ENCODE results near the gene TRMT61A. TPM values are rescaled to one million over a fixed set of nuclear protein-coding genes. Genes with fewer than 3 reads are reported as not detected.

TRMT61A gene
- total and polyA plus RNA-seq, 9 donors, result 6.4 to 9.1 (median 7.8) TPM

Other genes with a start within 250 kb of the TRMT61A start
- 99.8 TPM for gene EIF5, start 195.0 kb upstream of the TRMT61A start, total RNA-seq
- gene EIF5, start 195.0 kb upstream of the TRMT61A start, polyA plus RNA-seq (ENCODE audit: insufficient read depth in 1 of 8, insufficient read length in 8 of 8, low replicate concordance in 1 of 8), result 100 to 1,000 TPM; 133 to 208 (median 194) TPM
- gene MARK3, start 143.8 kb upstream of the TRMT61A start, total RNA-seq, result 59.1 TPM
- 10 to 100 TPM; 54.7 to 83.3 (median 60.0) TPM for gene MARK3, start 143.8 kb upstream of the TRMT61A start, polyA plus RNA-seq (ENCODE audit: insufficient read depth in 1 of 8, insufficient read length in 8 of 8, low replicate concordance in 1 of 8)
- 155 TPM for gene CKB, start 6.4 kb upstream of the TRMT61A start, total RNA-seq
- 100 to 1,000 TPM; 223 to 560 (median 346) TPM for gene CKB, start 6.4 kb upstream of the TRMT61A start, polyA plus RNA-seq (ENCODE audit: insufficient read depth in 1 of 8, insufficient read length in 8 of 8, low replicate concordance in 1 of 8)
- gene BAG5, start 33.5 kb downstream of the TRMT61A start, total RNA-seq, result 17.8 TPM
- gene BAG5, start 33.5 kb downstream of the TRMT61A start, polyA plus RNA-seq (ENCODE audit: insufficient read depth in 1 of 8, insufficient read length in 8 of 8, low replicate concordance in 1 of 8), result 10 to 100 TPM; 14.3 to 23.3 (median 19.7) TPM
- 59.1 TPM for gene COA8, start 33.8 kb downstream of the TRMT61A start, total RNA-seq
- 10 to 100 TPM; 36.6 to 61.2 (median 47.6) TPM for gene COA8, start 33.8 kb downstream of the TRMT61A start, polyA plus RNA-seq (ENCODE audit: insufficient read depth in 1 of 8, insufficient read length in 8 of 8, low replicate concordance in 1 of 8)
- gene KLC1, start 100.0 kb downstream of the TRMT61A start, total RNA-seq, result 86.3 TPM
- 100 to 1,000 TPM in 6 of 8 donors, 10 to 100 TPM in 2; 82.9 to 115 (median 104) TPM for gene KLC1, start 100.0 kb downstream of the TRMT61A start, polyA plus RNA-seq (ENCODE audit: insufficient read depth in 1 of 8, insufficient read length in 8 of 8, low replicate concordance in 1 of 8)
- 6.9 TPM for gene XRCC3, start 186.3 kb downstream of the TRMT61A start, total RNA-seq
- 10 to 100 TPM in 5 of 8 donors, 1 to 10 TPM in 3; 7.4 to 14.2 (median 11.5) TPM for gene XRCC3, start 186.3 kb downstream of the TRMT61A start, polyA plus RNA-seq (ENCODE audit: insufficient read depth in 1 of 8, insufficient read length in 8 of 8, low replicate concordance in 1 of 8)
- gene ZFYVE21, start 186.6 kb downstream of the TRMT61A start, total RNA-seq, result 34.2 TPM
- 10 to 100 TPM; 33.6 to 46.4 (median 41.6) TPM for gene ZFYVE21, start 186.6 kb downstream of the TRMT61A start, polyA plus RNA-seq (ENCODE audit: insufficient read depth in 1 of 8, insufficient read length in 8 of 8, low replicate concordance in 1 of 8)